GM19351 (cell line): ENCODE data around the gene YY1.
A peak's percentile ranks its signal among the peaks of the same experiment; 100 is the strongest.
"Not testable (repeated sequence)": the region's sequence is repeated elsewhere in the genome, so short reads cannot be mapped to it uniquely, and the experiment has no call there.

Source experiments
- ATAC-seq: cut with Tn5 transposase; IDR thresholded peaks from one replicate; pipeline ENCODE4 v1.9.1; 2021; ENCODE audit warnings: mild to moderate bottlenecking, moderate library complexity; ENCODE audit not compliant: unreplicated experiment

Gene YY1

DNA sequence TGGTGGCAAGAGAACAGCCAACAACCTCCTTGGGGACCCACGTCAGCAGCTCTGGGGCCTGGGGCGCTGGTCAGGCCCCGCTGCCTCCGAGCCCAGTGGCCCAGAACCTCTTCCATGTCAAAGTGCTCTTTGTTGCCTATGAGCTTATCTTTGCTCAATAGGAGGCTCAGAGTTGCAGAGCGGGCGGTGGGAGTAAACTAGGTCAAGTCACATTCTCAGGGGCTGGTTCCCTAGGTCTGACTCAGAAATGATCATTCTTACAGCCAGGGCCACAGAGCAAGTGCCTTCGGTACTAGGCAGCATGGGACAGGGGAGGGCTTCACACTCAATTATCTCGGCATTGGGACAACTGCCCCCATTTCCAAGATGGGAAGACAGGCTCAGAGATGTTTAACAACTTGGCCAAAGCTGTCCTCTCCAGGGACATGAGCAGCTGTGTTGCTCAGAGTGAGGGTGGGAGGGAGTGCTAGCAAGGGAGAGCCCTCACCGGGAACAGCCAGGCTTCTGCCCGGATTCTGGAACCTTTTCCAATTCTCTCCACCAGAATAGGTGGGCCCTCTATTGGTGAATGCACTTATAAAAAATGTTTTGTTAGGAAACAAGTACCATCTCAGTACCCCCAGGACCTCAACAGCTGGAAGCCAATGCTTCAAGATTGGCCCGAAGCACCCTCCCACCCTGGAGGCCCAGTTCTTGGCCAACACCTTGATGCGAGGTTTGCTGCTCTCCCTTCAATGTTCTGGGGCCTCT, 55.4 kb downstream of the YY1 start:
- ATAC-seq: no peak

DNA sequence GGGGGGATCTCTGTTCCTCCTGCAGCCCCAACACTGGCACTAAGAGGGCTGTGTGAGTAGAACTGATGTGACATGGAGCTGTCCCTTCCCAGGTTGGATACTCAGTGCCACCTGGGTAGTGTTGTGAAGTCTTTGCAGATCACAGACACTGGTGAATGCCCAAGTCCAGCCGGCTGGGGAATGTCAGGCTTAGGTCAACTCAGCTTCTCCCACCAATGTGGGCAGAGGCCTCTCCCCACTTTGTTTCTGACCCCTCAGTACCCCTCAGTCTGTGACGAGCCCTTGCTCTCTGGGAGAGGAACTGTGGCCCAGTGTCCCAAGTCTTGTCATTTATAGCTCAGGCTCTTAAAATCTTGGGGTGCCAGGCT, 56.0 kb downstream of the YY1 start:
- no peak for ATAC-seq

DNA sequence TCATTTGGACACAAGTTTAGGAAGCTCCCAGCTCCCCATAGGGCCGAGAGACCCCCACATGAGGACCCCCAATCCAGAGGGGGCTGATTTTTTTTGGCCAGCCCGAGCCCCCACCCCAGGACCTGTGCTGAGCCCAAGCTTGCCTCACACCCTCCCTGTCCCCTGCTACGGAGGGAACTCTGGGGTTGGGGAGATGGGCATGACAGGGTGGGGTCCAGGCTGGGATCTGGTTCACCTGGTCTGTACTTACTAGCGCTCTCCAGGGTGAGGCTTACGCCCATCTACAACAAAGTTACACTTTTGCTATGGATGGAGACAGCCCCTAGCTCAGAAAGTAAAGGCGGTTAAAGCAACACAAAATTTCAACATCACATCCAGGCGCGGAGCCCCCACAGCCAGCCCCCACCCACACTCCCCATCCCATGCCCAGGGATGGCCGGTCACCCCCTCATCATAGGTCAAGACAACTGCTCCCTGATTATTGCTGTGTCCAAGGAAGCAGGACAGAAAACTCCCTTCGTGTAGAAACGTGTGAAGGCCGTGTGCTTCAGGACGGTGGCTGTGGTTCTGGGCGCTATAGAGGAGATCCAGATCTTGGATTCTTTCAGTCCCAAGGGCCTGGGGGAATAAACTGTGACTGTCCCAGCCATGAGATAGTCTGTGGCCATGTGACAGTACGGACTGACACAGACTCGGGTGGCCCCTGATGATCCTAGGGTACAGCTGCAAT, 56.6 kb downstream of the YY1 start:
- ATAC-seq: no peak

DNA sequence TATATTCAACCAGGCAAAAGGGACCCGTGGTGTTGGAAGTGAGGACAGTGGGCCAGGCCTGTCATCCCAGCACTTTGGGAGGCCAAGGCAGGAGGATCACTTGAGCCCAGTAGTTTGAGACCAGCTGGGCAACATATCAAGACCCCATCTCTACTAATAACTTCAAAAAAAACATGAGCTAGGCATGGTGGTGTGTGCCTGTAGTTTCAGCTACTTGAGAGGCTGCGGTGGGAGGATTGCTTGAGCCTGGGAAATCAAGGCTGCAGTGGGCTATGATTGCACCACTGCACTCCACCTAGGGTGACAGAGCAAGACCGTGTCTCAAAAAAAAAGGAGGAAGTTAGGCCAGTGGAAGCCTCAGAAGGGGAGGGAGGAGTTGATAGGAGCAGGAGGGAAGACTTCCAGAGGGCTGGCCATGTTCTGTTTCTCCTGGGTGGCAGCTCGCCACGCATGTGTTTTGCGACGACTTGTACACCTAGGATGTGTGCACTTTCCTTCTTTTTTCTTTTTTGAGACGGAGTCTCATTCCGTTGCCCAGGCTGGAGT, 57.2 kb downstream of the YY1 start:
- no peak for ATAC-seq

DNA sequence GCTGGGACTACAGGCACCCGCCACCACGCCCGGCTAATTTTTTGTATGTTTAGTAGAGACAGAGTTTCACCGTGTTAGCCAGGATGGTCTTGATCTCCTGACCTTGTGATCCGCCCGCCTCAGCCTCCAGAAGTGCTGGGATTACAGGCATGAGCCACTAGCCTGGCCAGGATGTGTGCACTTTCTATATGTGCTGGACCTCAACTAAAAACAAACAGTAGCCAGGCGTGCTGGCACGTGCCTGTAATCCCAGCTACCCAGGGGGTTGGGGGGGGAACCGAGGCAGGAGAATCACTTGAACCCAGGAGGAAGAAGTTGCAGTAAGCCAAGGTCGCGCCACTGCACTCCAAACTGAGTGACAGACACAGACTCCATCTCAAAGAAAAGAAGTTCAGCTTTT, 57.8 kb downstream of the YY1 start:
- ATAC-seq: not testable (repeated sequence)

DNA sequence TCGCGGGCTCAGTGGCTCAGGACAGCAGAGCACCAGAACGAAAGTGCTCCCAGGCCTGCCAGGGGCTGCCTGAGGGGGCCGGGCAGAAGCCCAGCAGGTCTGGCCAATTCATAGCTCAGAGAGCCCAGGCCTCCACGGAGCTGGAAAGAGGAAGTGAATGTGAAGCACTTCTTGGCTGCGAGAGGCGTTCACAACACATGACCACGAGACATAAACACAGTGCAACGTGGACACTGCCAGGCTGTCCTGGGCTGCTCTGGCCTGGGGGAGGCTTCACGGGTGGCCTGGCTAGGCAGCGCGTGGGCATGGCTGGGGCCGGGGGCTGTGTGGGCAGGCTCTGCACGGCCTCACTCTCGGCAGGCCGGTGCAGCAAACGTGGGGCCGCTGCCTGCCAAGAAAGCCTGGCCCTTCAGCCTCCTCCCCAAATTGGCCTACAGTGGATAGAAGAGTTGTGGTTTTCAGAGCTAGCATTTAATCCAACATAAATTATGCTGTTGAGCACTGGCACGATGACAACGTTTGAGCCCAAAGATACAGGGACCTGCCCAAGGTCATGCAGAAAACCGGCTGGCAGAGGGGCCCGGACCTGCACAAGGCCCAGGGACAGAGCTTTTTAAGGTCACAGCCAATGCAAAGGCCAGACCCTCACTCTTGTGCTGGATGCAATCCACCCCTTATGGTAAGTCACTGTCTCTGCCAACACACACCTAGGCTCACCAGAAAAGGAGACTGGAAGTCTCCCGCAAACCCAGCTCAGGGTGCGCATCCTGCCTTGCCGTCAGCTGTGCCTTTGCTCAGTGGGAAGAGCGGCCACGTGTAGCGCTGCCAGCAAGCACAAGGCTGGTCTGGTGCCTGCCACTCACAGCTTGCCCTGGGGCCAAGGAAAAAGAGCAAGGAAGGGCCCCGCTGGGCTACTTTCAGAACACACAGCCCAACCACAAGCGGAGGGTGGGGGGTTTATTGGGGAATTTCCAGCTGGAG, 58.7 kb downstream of the YY1 start:
- peak; percentile 97 for ATAC-seq

DNA sequence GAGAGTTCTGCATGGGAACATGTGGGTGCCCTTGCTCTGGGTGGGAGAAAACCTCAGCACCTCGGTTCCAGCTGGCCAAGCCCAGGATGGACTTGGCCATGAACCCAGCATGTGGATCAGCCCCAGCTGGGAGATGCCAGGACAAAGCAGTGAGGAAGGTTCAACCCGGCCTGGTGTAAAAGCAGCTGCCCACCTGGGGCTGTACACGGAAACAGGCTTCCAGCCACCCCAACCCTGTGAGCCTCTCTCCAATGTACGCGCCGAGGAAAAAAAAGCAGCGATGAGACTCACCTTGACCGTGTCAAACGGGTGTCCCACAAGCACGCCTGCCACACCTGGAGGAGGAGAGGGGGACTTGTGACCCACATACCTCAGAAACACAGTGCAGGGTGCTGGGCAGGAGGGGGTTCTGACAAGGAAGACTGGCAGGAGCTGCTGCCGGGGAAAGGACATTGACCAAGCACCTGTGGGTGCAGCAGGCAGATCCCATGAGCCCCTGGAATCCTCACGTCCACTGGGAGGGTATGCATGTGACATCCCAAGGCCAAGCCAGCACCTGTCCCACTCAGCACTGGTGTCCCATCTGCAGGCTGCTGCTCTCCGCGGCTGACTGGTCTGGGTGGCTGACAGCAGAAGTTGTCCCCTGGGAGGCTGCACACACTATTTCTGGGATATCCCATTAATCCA, 59.8 kb downstream of the YY1 start:
- no peak for ATAC-seq

DNA sequence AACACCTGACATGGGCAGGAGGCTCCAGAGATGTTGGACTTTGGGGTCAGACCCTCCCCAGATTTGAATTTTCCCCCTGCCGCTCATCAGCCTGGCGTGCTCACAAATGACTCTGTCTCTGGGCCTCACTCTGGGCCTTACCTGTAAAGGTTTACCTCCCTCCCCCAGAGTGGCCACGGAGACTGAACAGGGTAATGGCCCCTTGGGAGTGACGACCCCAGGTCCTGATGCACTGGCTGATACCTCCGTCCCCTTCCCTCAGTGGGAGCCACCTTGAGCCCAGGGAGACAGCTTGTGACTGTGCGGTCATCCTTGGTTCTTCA, 60.3 kb downstream of the YY1 start:
- ATAC-seq: no peak

DNA sequence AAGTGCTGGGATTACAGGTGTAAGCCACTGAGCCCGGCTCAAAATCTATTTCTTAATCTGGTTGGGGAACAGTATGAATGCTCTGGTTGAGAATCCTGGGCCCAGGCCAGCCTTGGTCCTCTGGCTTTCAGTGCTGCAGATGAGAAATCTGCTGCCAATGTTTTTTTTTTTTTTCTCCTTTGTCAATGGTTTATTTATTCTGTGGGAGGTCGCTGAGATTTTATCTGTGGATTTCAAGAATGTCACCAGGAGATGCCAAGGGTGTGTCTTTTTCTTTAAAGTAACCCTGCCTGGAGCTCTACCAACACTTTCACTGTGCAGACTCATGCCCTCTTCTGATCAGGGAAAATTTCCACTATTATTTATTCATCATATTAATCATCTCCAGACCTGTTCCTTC, 63.7 kb downstream of the YY1 start:
- ATAC-seq: no peak

DNA sequence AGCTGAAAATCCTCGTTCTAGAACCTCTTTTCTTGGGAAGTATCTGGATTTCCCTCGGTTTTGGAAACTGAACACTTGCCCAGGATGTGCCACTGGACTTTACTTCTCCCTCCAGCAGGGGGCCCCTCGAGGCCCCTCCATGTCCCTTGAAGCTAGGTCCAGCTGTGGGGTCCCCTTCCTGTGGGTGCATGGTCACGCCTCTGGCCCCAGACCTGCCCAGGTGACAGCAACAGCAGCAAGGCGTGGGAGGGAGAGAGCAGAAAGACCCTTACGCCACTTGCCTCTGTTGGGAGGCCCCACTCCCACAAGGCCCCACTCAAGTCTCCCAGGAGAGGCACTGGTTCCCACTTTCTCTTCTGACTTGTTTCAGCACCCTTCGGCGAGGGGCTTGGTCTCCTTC, 64.2 kb downstream of the YY1 start:
- no peak for ATAC-seq

DNA sequence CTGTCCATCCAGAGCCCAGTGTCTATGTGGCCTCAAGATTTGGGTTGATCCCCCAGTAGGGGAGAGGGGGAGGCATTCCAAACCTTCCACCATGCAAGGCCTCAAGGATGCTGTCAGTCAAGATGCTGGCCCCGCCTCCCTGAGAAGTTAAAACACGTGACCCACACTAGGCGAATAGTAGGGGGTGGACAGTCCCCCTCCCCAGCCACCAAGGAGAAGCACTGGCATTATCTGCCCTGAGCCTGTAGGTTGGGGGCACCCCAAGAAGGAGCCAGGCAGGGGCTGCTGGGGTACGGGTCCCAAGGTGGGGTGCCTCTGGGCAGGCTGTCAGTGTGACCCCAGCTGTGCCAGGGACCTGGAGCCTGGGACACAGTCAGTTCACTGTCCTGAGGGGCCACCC, 65.0 kb downstream of the YY1 start:
- ATAC-seq: no peak

DNA sequence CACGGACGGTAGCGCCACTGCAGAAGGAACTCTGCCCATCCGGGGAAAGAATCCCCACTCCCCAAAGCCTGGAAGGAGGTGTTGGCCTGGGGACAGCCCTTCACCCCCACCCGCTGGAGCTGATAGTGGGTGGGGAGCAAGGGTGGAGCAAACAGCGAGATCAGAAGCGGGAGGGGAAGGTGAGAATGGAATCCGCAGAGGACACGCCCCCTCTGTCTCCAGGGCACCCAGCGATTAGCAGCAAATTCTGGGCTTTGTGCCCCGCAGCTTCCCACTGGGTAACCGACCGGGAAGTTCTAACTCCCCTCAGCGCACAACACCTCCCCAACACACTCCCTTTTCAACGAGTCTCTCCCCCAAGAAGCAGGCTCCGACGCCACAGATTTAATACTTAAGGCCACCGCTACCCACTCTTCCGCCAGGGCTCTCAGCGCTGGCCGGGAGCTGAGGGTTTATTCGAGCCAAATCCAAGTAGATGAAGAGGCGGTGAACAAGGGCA, 65.9 kb downstream of the YY1 start:
- ATAC-seq: no peak

DNA sequence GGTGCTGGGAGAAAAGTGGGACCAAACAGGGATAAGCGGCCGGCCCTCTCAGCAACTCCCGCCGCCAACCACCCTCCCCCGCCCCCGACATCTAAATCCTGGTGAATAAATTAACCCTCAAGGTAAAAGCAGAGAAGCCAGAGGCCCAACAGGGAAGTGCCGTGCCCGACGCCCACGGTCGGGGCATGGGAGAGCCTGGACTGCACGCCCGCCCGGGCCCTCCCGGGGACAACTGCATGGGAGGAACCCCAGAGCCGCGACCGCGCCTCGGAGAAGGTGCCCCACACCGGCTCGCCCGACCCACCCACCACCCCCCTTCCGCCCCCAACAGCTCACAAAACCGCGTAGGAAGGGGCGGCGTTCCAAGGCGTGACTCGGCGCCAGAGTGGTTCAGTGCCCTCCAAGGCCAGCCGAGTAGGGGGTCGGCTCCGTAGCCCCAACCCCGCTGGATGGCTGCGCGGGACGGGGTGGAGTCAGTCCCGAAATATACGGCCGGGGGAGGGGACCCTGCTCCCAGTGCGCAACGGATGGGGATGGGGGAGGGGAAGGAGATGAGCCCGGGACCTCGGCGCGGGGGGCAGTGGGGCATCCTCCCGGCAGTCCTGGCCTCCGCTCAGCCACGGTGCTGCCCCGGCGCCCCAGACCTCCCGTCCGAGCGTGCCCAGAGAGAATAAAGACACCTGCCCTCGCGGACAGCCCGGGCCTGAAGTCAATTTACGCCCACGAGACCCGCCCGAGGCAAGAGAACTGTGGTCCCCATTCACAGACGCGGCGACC, 66.6 kb downstream of the YY1 start:
- no peak for ATAC-seq

DNA sequence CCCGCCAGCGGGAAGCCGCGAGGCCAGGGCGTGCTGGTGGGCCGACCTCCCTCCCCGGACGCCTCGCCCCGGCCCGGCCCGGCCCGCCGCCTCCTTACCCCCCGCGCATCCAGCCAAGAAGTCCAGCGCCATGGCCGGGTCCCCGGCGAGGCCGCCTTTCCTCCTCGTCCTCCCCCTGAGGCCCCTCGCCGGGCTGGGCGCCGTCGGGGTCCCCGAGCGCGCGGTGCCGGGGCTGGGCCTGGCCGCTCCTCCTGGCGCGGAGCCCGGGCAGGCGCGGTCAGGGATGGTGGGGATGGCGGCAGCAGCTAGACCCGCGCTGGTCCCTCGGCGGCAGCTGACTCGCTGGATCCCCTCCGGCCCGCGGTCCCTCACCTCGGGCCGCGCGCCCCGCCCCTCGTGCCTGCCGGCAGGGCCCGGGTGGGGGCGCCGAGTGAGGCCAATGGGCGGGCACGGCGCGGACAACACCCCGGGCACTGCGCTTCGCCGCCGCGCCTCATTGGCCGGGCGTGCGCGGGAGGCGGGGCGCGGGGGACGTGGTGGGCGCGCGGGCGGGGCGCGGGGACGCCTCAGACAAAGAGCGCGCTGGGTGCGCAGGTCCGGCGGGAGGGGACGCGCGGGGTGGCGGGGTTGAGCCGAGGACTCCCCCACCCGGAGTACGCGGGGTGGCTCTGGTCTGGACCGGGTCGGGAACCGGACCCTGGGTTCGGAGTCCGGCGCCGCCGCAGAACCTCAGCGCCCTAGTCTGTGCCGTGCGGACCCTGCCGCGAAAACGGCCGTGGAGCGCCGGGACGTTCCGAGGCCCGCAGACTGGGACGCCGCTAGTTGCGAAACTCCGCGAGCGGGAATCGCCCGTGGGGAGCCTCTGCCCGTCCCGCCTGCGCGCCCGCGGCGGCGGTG, 67.4 kb downstream of the YY1 start, which contains the start of gene SLC25A29:
TSS of gene SLC25A29 (minus strand) at position 344 of the 897 bp plus-strand sequence. CDS start at position 132, 212 bp downstream.
- ATAC-seq: peak; percentile 89

DNA sequence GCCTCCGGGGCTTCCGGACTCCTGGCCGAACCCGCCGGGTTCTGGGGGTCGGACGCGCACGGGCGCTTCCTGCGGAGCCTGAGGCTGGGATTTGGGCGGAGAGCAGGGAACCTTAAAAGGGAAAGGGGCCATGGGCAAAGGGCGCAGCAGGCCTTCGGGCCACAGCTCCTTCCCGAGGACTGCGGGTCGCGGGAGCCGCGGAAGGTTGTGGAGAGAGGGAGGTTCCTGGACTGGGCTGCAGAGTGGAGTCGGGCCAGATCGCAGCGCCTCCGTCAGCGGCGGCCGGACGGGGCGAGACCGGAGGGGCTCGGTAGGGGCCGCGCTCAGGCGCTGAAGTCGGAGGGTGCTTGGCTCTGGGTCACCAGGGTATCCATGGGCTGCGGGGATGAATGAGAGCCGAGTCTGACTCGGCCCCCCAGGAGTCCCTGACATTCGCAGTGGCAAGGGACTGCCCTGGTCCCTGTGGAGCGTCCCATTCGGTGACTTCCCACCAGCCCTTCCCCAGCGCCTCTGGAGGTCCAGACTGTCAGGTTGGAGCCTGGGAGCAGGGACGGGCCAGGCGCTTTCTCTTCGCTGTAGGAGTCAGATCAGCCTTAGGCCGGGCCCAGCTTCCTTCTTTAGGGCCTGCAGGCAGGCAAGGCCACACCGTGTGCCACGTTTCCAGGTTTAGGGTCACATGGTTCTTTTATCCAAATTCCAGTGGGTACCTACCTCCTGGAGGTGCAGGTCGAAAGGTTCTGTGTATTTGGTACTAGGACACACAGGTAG, 68.2 kb downstream of the YY1 start:
- no peak for ATAC-seq

DNA sequence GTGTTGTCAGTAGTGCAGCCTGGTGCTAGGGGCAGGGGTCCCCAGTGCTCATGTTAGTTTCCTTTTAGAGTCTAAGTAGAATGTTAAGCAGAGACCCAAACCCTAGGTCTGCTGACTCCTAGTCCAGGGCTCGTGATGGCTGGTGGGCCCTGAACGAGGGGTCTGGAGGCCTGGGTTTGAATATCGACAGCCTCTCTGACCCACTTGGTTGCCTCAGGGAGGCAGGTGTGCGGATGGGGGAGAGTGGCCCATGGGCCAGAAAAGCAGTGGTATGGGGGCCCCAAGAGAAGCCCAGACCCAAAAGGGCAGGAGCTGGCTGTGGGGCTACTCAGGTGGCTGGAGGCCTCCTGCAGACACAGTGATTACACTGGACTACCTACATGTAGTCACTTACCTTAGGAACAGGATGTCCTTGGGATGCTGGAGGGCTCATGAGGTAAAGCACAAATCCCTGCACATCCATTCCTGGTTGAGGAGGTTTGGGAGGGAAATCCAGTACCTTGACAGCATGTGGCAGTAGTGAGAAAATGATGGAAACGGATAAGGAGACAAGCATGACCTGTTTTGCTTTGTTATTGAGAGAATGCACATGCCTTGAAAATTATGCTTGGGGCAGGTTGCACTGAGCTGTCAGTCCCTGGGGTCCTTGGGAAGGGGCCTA, 69.0 kb downstream of the YY1 start:
- ATAC-seq: no peak

DNA sequence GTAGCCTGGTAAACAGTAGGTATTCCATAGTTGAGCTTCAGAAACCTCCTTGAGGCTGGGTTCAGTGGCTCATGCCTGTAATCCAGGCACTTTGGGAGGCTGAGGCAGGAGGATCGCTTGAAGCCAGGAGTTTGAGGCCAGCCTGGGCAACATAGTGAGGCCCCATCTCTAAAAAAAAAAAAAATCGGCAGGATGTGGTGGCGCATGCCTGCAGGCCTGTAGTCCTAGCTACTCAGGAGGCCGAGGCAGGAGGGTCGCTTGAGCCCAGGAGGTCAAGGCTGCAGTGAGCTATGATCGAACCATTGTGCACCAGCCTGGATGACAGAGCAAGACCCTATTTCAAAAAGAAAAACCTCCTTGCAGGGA, 69.5 kb downstream of the YY1 start:
- not testable (repeated sequence) for ATAC-seq
